Body of pancreas (tissue), 4 donors: ENCODE data around the gene DIS3L2. TPM values are rescaled to one million over a fixed set of nuclear protein-coding genes. Genes with fewer than 3 reads are reported as not detected.

Experiments used
- ATAC-seq: fragments of 150-250 bp; one replicate; pipeline ENCODE4 v1.9.1; 2016
- DNase-seq, 4 donors: peaks; one replicate each; pipeline ENCODE4 v3.0.0-alpha.2; 2019
- H3K27ac ChIP-seq, 4 donors: fragments of 200-600 bp; sonication (generic); 1 replicate in 3 of 4; 2 replicates in 1 of 4; pipeline versions ENCODE4 v1.5.1 to v1.6.1; 2016 to 2019; ENCODE audit warnings: mild to moderate bottlenecking in 1 of 4, mixed read lengths in 1 of 4, moderate library complexity in 1 of 4
- H3K27me3 ChIP-seq, 2 donors: fragments of 200-600 bp; sonication (generic); one replicate each; pipeline ENCODE4 v1.6.0; 2016; ENCODE audit warnings: mild to moderate bottlenecking in 1 of 2
- H3K36me3 ChIP-seq, 2 donors: fragments of 200-600 bp; sonication (generic); replicated peaks in 1 of 2; 2 replicates each; pipeline ENCODE4 v1.5.1; 2016; ENCODE audit warnings: low read depth in 2 of 2; ENCODE audit not compliant: insufficient read depth in 1 of 2
- H3K4me1 ChIP-seq: fragments of 200-600 bp; sonication (generic); one replicate; pipeline ENCODE4 v1.6.0; 2016
- H3K4me3 ChIP-seq, 2 donors: fragments of 200-600 bp; sonication (generic); 1 replicate in 1 of 2; 2 replicates in 1 of 2; pipeline ENCODE4 v1.5.1; 2016 to 2019
- H3K9me3 ChIP-seq, 3 donors: fragments of 200-600 bp; sonication (generic); 1 replicate in 2 of 3; 2 replicates in 1 of 3; pipeline ENCODE4 v1.5.1; 2016
- CTCF ChIP-seq, 7 experiments: fragments of 450-650 bp in 4 of 7; fragments of 200-600 bp in 3 of 7; sonication (generic) in 3 of 7; IDR thresholded peaks; one replicate each; pipeline ENCODE4 v1.5.1; 2016 to 2019; ENCODE audit warnings: antibody characterized with exemption in 7 of 7
- POLR2A ChIP-seq, 3 donors: fragments of 450-650 bp; IDR thresholded peaks; one replicate each; pipeline ENCODE4 v1.6.1; 2016; ENCODE audit warnings: antibody characterized with exemption in 3 of 3, mild to moderate bottlenecking in 2 of 3
- WGBS, 2 donors: methylation state at CpG; one replicate each; pipeline ENCODE4 v1.1.5; 2017; 5-methylcytosine and 5-hydroxymethylcytosine counted together
- intact Hi-C: fragments of 100-400 bp; cut with DNase I; formaldehyde crosslinking; loops from one replicate; pipeline ENCODE4 v1.15.1; 2023
- total RNA-seq, 2 donors: library from RNA; depleted of rRNA; stranded (reverse); fragments of >200 nt; gene quantifications; one replicate each; pipeline ENCODE4 v1.1.0, GENCODE V29; 2016

The DIS3L2 gene
- total RNA-seq, 2 donors from 2014 or later = 27.8 to 113 TPM

- 61 to 82% methylated on average over 2 of the region's 2 CpGs for WGBS, 2 donors
- Histone ChIP-seq H3K27me3 (no peaks in the 10 kb centered on the region), H3K4me3 (no peak overlapping the region), H3K27ac (no peak overlapping the region), H3K36me3 (no peaks in the 10 kb centered on the region), H3K9me3 (no peaks in the 10 kb centered on the region), H3K4me1 (no peaks in the 10 kb centered on the region)
- DNase-seq (no peak), ATAC-seq (no peak)
- no peak for TF ChIP-seq POLR2A (IDR thresholded peaks at IDR 0.05)
- no peak for TF ChIP-seq CTCF (IDR thresholded peaks at IDR 0.05)
- intact Hi-C loops = no loop called here
Observed at GRCh38 chr2:231977430-231977829, 15.9 kb downstream of the DIS3L2 start.

- DNase-seq (no peak), ATAC-seq (no peak)
- no peaks in the 10 kb centered on the region for H3K36me3 ChIP-seq
- no peaks in the 10 kb centered on the region for H3K9me3 ChIP-seq
- H3K4me1 ChIP-seq = no peaks in the 10 kb centered on the region
- intact Hi-C loops = no loop called here
- no peak for TF ChIP-seq CTCF (IDR thresholded peaks at IDR 0.05)
- no peak for TF ChIP-seq POLR2A (IDR thresholded peaks at IDR 0.05)
- whole genome bisulfite sequencing, 2 donors = 0% methylated on average over 1 of the region's 1 CpG
- no peak overlapping the region for H3K27ac ChIP-seq
- no peak overlapping the region for H3K4me3 ChIP-seq
- H3K27me3 ChIP-seq = no peaks in the 10 kb centered on the region
Observed at GRCh38 chr2:231984992-231985391, 23.5 kb downstream of the DIS3L2 start.

- intact Hi-C loops = no loop called here
- H3K4me1 ChIP-seq = no peaks in the 10 kb centered on the region
- H3K36me3 ChIP-seq = no peaks in the 10 kb centered on the region
- 88 to 93% methylated on average over 8 of the region's 8 CpGs for WGBS, 2 donors
- ATAC-seq (no peak), DNase-seq (no peak)
- H3K27ac ChIP-seq = no peak overlapping the region
- no peaks in the 10 kb centered on the region for H3K27me3 ChIP-seq
- no peak overlapping the region for H3K4me3 ChIP-seq
- no peak for TF ChIP-seq POLR2A (IDR thresholded peaks at IDR 0.05)
- no peak for TF ChIP-seq CTCF (IDR thresholded peaks at IDR 0.05)
- no peaks in the 10 kb centered on the region for H3K9me3 ChIP-seq
Observed at GRCh38 chr2:231985823-231986261, 24.3 kb downstream of the DIS3L2 start.

- no peak for ATAC-seq
- no peaks in the 10 kb centered on the region for H3K27me3 ChIP-seq
- H3K4me1 ChIP-seq = no peaks in the 10 kb centered on the region
Observed at GRCh38 chr2:231987124-231987727, 25.7 kb downstream of the DIS3L2 start.

More at GRCh38 chr2:231987124-231987727, 25.7 kb downstream of the DIS3L2 start:
- DNase-seq = no peak
- WGBS, 2 donors = 73 to 78% methylated on average over 5 of the region's 5 CpGs
- TF ChIP-seq CTCF (IDR thresholded peaks at IDR 0.05) (no peak), POLR2A (IDR thresholded peaks at IDR 0.05) (no peak)
- Histone ChIP-seq H3K27ac (no peak overlapping the region), H3K9me3 (no peaks in the 10 kb centered on the region), H3K4me3 (no peak overlapping the region), H3K36me3 (no peaks in the 10 kb centered on the region)
- intact Hi-C loops = no loop called here
